ENCODE data around the gene DNM1.
A peak's percentile ranks its signal among the peaks of the same experiment; 100 is the strongest.
"Not testable (repeated sequence)": the region's sequence is repeated elsewhere in the genome, so short reads cannot be mapped to it uniquely, and the experiment has no call there.

The DNM1 gene

GRCh38 chr9:128175726-128176125 is 27.5 kb upstream of the DNM1 start:
- Histone ChIP-seq H3K9ac (ENCODE audit: low read depth in 1 of 2, low read length in 2 of 2) (no peak overlapping the region), H3K27ac (ENCODE audit: low read depth in 2 of 2, low read length in 2 of 2) (peak overlapping the region in 1 of 2 donors; percentile 2), H3K36me3 (ENCODE audit: control insufficient read depth in 2 of 2, insufficient read depth in 2 of 2, low read length in 2 of 2) (peaks cover 42 to 58% of the 10 kb centered on the region in 2 donors)

GRCh38 chr9:128178806-128179431 is 24.3 kb upstream of the DNM1 start:
- no peaks in the 10 kb centered on the region for H3K4me1 ChIP-seq (ENCODE audit: control insufficient read depth in 2 of 2, insufficient read depth in 2 of 2, low read length in 2 of 2)
- H3K36me3 ChIP-seq (ENCODE audit: control insufficient read depth in 2 of 2, insufficient read depth in 2 of 2, low read length in 2 of 2) = peaks cover 52 to 62% of the 10 kb centered on the region in 2 donors
- H3K27ac ChIP-seq (ENCODE audit: low read depth in 2 of 2, low read length in 2 of 2) = no peak overlapping the region

More at GRCh38 chr9:128175726-128176125, 27.5 kb upstream of the DNM1 start:
- Histone ChIP-seq H3K27me3 (ENCODE audit: control insufficient read depth in 2 of 2, insufficient read depth in 2 of 2, low read length in 2 of 2) (no peaks in the 10 kb centered on the region), H3K4me1 (ENCODE audit: control insufficient read depth in 2 of 2, insufficient read depth in 2 of 2, low read length in 2 of 2) (no peaks in the 10 kb centered on the region), H3K9me3 (ENCODE audit: control insufficient read depth in 2 of 2, low read length in 2 of 2) (no peaks in the 10 kb centered on the region), H3K4me3 (ENCODE audit: low read length in 2 of 2) (no peak overlapping the region)

GRCh38 chr9:128180001-128180400 is 23.2 kb upstream of the DNM1 start:
- no peak overlapping the region for H3K9ac ChIP-seq (ENCODE audit: low read depth in 1 of 2, low read length in 2 of 2)
- H3K36me3 ChIP-seq (ENCODE audit: control insufficient read depth in 2 of 2, insufficient read depth in 2 of 2, low read length in 2 of 2) = peaks cover 48 to 59% of the 10 kb centered on the region in 2 donors
- no peak overlapping the region for H3K4me3 ChIP-seq (ENCODE audit: low read length in 2 of 2)
- H3K27ac ChIP-seq (ENCODE audit: low read depth in 2 of 2, low read length in 2 of 2) = no peak overlapping the region
- H3K4me1 ChIP-seq (ENCODE audit: control insufficient read depth in 2 of 2, insufficient read depth in 2 of 2, low read length in 2 of 2) = no peaks in the 10 kb centered on the region
- H3K9me3 ChIP-seq (ENCODE audit: control insufficient read depth in 2 of 2, low read length in 2 of 2) = no peaks in the 10 kb centered on the region
- no peaks in the 10 kb centered on the region for H3K27me3 ChIP-seq (ENCODE audit: control insufficient read depth in 2 of 2, insufficient read depth in 2 of 2, low read length in 2 of 2)

More at GRCh38 chr9:128178806-128179431, 24.3 kb upstream of the DNM1 start:
- Histone ChIP-seq H3K27me3 (ENCODE audit: control insufficient read depth in 2 of 2, insufficient read depth in 2 of 2, low read length in 2 of 2) (no peaks in the 10 kb centered on the region), H3K9ac (ENCODE audit: low read depth in 1 of 2, low read length in 2 of 2) (no peak overlapping the region), H3K4me3 (ENCODE audit: low read length in 2 of 2) (no peak overlapping the region), H3K9me3 (ENCODE audit: control insufficient read depth in 2 of 2, low read length in 2 of 2) (no peaks in the 10 kb centered on the region)

GRCh38 chr9:128180447-128180846 is 22.7 kb upstream of the DNM1 start:
- Histone ChIP-seq H3K4me3 (ENCODE audit: low read length in 2 of 2) (no peak overlapping the region), H3K9ac (ENCODE audit: low read depth in 1 of 2, low read length in 2 of 2) (no peak overlapping the region), H3K27me3 (ENCODE audit: control insufficient read depth in 2 of 2, insufficient read depth in 2 of 2, low read length in 2 of 2) (no peaks in the 10 kb centered on the region), H3K36me3 (ENCODE audit: control insufficient read depth in 2 of 2, insufficient read depth in 2 of 2, low read length in 2 of 2) (peaks cover 48 to 57% of the 10 kb centered on the region in 2 donors), H3K27ac (ENCODE audit: low read depth in 2 of 2, low read length in 2 of 2) (no peak overlapping the region), H3K4me1 (ENCODE audit: control insufficient read depth in 2 of 2, insufficient read depth in 2 of 2, low read length in 2 of 2) (no peaks in the 10 kb centered on the region), H3K9me3 (ENCODE audit: control insufficient read depth in 2 of 2, low read length in 2 of 2) (no peaks in the 10 kb centered on the region)

GRCh38 chr9:128181480-128181879 is 21.7 kb upstream of the DNM1 start:
- H3K9ac ChIP-seq (ENCODE audit: low read depth in 1 of 2, low read length in 2 of 2); H3K4me3 ChIP-seq (ENCODE audit: low read length in 2 of 2); H3K9me3 ChIP-seq (ENCODE audit: control insufficient read depth in 2 of 2, low read length in 2 of 2); H3K27me3 ChIP-seq (ENCODE audit: control insufficient read depth in 2 of 2, insufficient read depth in 2 of 2, low read length in 2 of 2); H3K27ac ChIP-seq (ENCODE audit: low read depth in 2 of 2, low read length in 2 of 2); H3K4me1 ChIP-seq (ENCODE audit: control insufficient read depth in 2 of 2, insufficient read depth in 2 of 2, low read length in 2 of 2): not testable (repeated sequence)
- peaks cover 42 to 54% of the 10 kb centered on the region in 2 donors for H3K36me3 ChIP-seq (ENCODE audit: control insufficient read depth in 2 of 2, insufficient read depth in 2 of 2, low read length in 2 of 2)

- peaks cover 41 to 45% of the 10 kb centered on the region in 2 donors for H3K36me3 ChIP-seq (ENCODE audit: control insufficient read depth in 2 of 2, insufficient read depth in 2 of 2, low read length in 2 of 2)
- H3K4me3 ChIP-seq (ENCODE audit: low read length in 2 of 2) = no peak overlapping the region
- H3K9ac ChIP-seq (ENCODE audit: low read depth in 1 of 2, low read length in 2 of 2) = no peak overlapping the region
- no peaks in the 10 kb centered on the region for H3K27me3 ChIP-seq (ENCODE audit: control insufficient read depth in 2 of 2, insufficient read depth in 2 of 2, low read length in 2 of 2)
- H3K9me3 ChIP-seq (ENCODE audit: control insufficient read depth in 2 of 2, low read length in 2 of 2) = no peaks in the 10 kb centered on the region
- no peaks in the 10 kb centered on the region for H3K4me1 ChIP-seq (ENCODE audit: control insufficient read depth in 2 of 2, insufficient read depth in 2 of 2, low read length in 2 of 2)
- no peak overlapping the region for H3K27ac ChIP-seq (ENCODE audit: low read depth in 2 of 2, low read length in 2 of 2)
Measured at GRCh38 chr9:128182893-128183588, 20.1 kb upstream of the DNM1 start.

- Histone ChIP-seq H3K4me1 (ENCODE audit: control insufficient read depth in 2 of 2, insufficient read depth in 2 of 2, low read length in 2 of 2) (peaks cover 10% of the 10 kb centered on the region in 2 donors), H3K9me3 (ENCODE audit: control insufficient read depth in 2 of 2, low read length in 2 of 2) (no peaks in the 10 kb centered on the region), H3K4me3 (ENCODE audit: low read length in 2 of 2) (no peak overlapping the region), H3K27me3 (ENCODE audit: control insufficient read depth in 2 of 2, insufficient read depth in 2 of 2, low read length in 2 of 2) (no peaks in the 10 kb centered on the region), H3K9ac (ENCODE audit: low read depth in 1 of 2, low read length in 2 of 2) (no peak overlapping the region), H3K36me3 (ENCODE audit: control insufficient read depth in 2 of 2, insufficient read depth in 2 of 2, low read length in 2 of 2) (peaks cover 24 to 31% of the 10 kb centered on the region in 2 donors), H3K27ac (ENCODE audit: low read depth in 2 of 2, low read length in 2 of 2) (no peak overlapping the region)
Measured at GRCh38 chr9:128185979-128186965, 16.9 kb upstream of the DNM1 start.

- no peak overlapping the region for H3K27ac ChIP-seq (ENCODE audit: low read depth in 2 of 2, low read length in 2 of 2)
- H3K4me3 ChIP-seq (ENCODE audit: low read length in 2 of 2) = no peak overlapping the region
- no peak overlapping the region for H3K9ac ChIP-seq (ENCODE audit: low read depth in 1 of 2, low read length in 2 of 2)
- H3K9me3 ChIP-seq (ENCODE audit: control insufficient read depth in 2 of 2, low read length in 2 of 2) = no peaks in the 10 kb centered on the region
- H3K4me1 ChIP-seq (ENCODE audit: control insufficient read depth in 2 of 2, insufficient read depth in 2 of 2, low read length in 2 of 2) = peaks cover 10 to 12% of the 10 kb centered on the region in 2 donors
- peaks cover 23 to 31% of the 10 kb centered on the region in 2 donors for H3K36me3 ChIP-seq (ENCODE audit: control insufficient read depth in 2 of 2, insufficient read depth in 2 of 2, low read length in 2 of 2)
- no peaks in the 10 kb centered on the region for H3K27me3 ChIP-seq (ENCODE audit: control insufficient read depth in 2 of 2, insufficient read depth in 2 of 2, low read length in 2 of 2)
Measured at GRCh38 chr9:128187361-128187760, 15.8 kb upstream of the DNM1 start.

GRCh38 chr9:128188209-128188608 is 15.0 kb upstream of the DNM1 start:
- H3K36me3 ChIP-seq (ENCODE audit: control insufficient read depth in 2 of 2, insufficient read depth in 2 of 2, low read length in 2 of 2) = peaks cover 16 to 26% of the 10 kb centered on the region in 2 donors
- no peak overlapping the region for H3K4me3 ChIP-seq (ENCODE audit: low read length in 2 of 2)
- H3K27ac ChIP-seq (ENCODE audit: low read depth in 2 of 2, low read length in 2 of 2) = no peak overlapping the region
- H3K4me1 ChIP-seq (ENCODE audit: control insufficient read depth in 2 of 2, insufficient read depth in 2 of 2, low read length in 2 of 2) = peaks cover 13 to 15% of the 10 kb centered on the region in 2 donors
- H3K27me3 ChIP-seq (ENCODE audit: control insufficient read depth in 2 of 2, insufficient read depth in 2 of 2, low read length in 2 of 2) = no peaks in the 10 kb centered on the region
- no peaks in the 10 kb centered on the region for H3K9me3 ChIP-seq (ENCODE audit: control insufficient read depth in 2 of 2, low read length in 2 of 2)
- H3K9ac ChIP-seq (ENCODE audit: low read depth in 1 of 2, low read length in 2 of 2) = no peak overlapping the region
